ENCODE data around the gene TCFL5. TPM values are rescaled to one million over a fixed set of nuclear protein-coding genes. Genes with fewer than 3 reads are reported as not detected.
"Not testable (repeated sequence)": the region's sequence is repeated elsewhere in the genome, so short reads cannot be mapped to it uniquely, and the experiment has no call there.

Gene TCFL5
- total RNA-seq, 1 donor from 2014 or later: 12.2 TPM

- TF ChIP-seq CTCF (IDR thresholded peaks at IDR 0.05; ENCODE audit: unreplicated experiment): no peak
- H3K36me3 Mint-ChIP-seq: peaks cover 10% of the 10 kb centered on the region
- H3K27ac Mint-ChIP-seq: peak overlapping the region; percentile 2
- DNase-seq (ENCODE audit: low spot score in 2 of 2, unreplicated experiment in 2 of 2): no peak
- H3K4me3 Mint-ChIP-seq: no peak overlapping the region
- H3K27me3 Mint-ChIP-seq (ENCODE audit: low read depth): no peaks in the 10 kb centered on the region
- no peaks in the 10 kb centered on the region for H3K9me3 Mint-ChIP-seq
- H3K4me1 Mint-ChIP-seq: peaks cover 20% of the 10 kb centered on the region
These were observed 16.8 kb upstream of the TCFL5 start for GRCh38 chr20:62878244-62879038.

- Mint-ChIP-seq H3K36me3 (peaks cover 9% of the 10 kb centered on the region), H3K9me3 (no peaks in the 10 kb centered on the region), H3K27ac (no peak overlapping the region), H3K4me1 (peaks cover 23% of the 10 kb centered on the region), H3K4me3 (no peak overlapping the region), H3K27me3 (ENCODE audit: low read depth) (no peaks in the 10 kb centered on the region)
- no peak for DNase-seq (ENCODE audit: low spot score in 2 of 2, unreplicated experiment in 2 of 2)
- no peak for TF ChIP-seq CTCF (IDR thresholded peaks at IDR 0.05; ENCODE audit: unreplicated experiment)
These were observed 15.5 kb upstream of the TCFL5 start for GRCh38 chr20:62876902-62877816.

GRCh38 chr20:62876501-62876901 lies 14.9 kb upstream of the TCFL5 start:
- no peaks in the 10 kb centered on the region for H3K27me3 Mint-ChIP-seq (ENCODE audit: low read depth)
- H3K4me1 Mint-ChIP-seq: peaks cover 23% of the 10 kb centered on the region
- peaks cover 2% of the 10 kb centered on the region for H3K36me3 Mint-ChIP-seq
- H3K27ac Mint-ChIP-seq: peak overlapping the region; percentile 39
- DNase-seq (ENCODE audit: low spot score in 2 of 2, unreplicated experiment in 2 of 2): no peak
- H3K4me3 Mint-ChIP-seq: no peak overlapping the region
- no peak for TF ChIP-seq CTCF (IDR thresholded peaks at IDR 0.05; ENCODE audit: unreplicated experiment)
- no peaks in the 10 kb centered on the region for H3K9me3 Mint-ChIP-seq

GRCh38 chr20:62875419-62876361 lies 14.1 kb upstream of the TCFL5 start:
- no peaks in the 10 kb centered on the region for H3K27me3 Mint-ChIP-seq (ENCODE audit: low read depth)
- peak overlapping the region; percentile 95 for H3K27ac Mint-ChIP-seq
- H3K4me3 Mint-ChIP-seq: peak overlapping the region; percentile 73
- no peak for TF ChIP-seq CTCF (IDR thresholded peaks at IDR 0.05; ENCODE audit: unreplicated experiment)
- H3K36me3 Mint-ChIP-seq: no peaks in the 10 kb centered on the region
- peaks cover 23% of the 10 kb centered on the region for H3K4me1 Mint-ChIP-seq
- DNase-seq (ENCODE audit: low spot score in 2 of 2, unreplicated experiment in 2 of 2): peak; percentile 62 to 79
- no peaks in the 10 kb centered on the region for H3K9me3 Mint-ChIP-seq

- no peak for DNase-seq (ENCODE audit: low spot score in 2 of 2, unreplicated experiment in 2 of 2)
- Mint-ChIP-seq H3K9me3 (no peaks in the 10 kb centered on the region), H3K27me3 (ENCODE audit: low read depth) (no peaks in the 10 kb centered on the region), H3K27ac (no peak overlapping the region), H3K36me3 (no peaks in the 10 kb centered on the region), H3K4me3 (peak overlapping the region; percentile 50), H3K4me1 (peaks cover 23% of the 10 kb centered on the region)
- TF ChIP-seq CTCF (IDR thresholded peaks at IDR 0.05; ENCODE audit: unreplicated experiment): no peak
These were observed 13.3 kb upstream of the TCFL5 start for GRCh38 chr20:62874964-62875344.

GRCh38 chr20:62873681-62874031 lies 12.0 kb upstream of the TCFL5 start:
- Mint-ChIP-seq H3K4me1 (peaks cover 23% of the 10 kb centered on the region), H3K4me3 (peak overlapping the region; percentile 43), H3K27ac (peak overlapping the region; percentile 83)
- not testable (repeated sequence) for DNase-seq (ENCODE audit: low spot score in 2 of 2, unreplicated experiment in 2 of 2); H3K27me3 Mint-ChIP-seq (ENCODE audit: low read depth); H3K9me3 Mint-ChIP-seq; H3K36me3 Mint-ChIP-seq

All from mesothelial cell of epicardium (in vitro differentiated cells).